Measurements from ENCODE around the gene CDH13. TPM values are rescaled to one million over a fixed set of nuclear protein-coding genes. Genes with fewer than 3 reads are reported as not detected.
A peak's percentile ranks its signal among the peaks of the same experiment; 100 is the strongest.

Gene CDH13
- total and polyA plus RNA-seq, 2 experiments from 2014 or later = 2.9 to 4.8 TPM

DNA sequence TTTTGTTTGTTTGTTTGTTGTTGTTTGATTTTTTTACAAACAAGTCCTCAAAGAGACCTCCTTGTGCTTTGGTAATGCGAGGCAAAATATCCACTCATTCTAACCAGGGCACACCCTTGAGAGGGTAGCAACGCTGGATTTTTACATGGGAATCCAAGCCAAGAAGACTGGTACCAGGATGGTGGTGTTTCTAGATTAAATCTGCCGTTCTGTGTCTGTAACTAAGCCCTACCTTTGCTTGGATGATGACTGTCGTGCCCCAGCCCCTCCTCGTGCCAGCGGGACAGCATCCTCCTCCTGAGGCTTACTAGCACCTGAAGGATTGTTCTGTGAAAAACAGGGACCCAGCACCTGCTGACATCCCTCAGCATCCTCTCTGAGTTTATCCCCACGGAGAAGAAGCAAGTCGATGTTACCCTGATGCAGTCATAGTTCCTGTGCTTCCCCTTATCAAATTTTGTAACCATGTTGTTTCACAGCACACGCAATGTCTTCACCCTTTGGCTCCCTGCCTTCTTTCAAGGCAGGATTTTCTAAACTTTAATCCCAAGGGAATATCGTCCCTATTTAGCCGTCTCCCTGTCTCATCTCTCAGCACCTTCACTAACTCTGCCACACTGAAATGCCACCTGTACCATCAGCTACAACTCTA lies 1175.9 kb downstream of the CDH13 start:
- Histone ChIP-seq H3K27ac (no peak overlapping the region), H3K9me3 (ENCODE audit: low read depth) (no peaks in the 10 kb centered on the region), H3K4me3 (no peak overlapping the region), H3K4me1 (ENCODE audit: low read depth) (no peaks in the 10 kb centered on the region), H3K27me3 (no peaks in the 10 kb centered on the region), H3K36me3 (no peaks in the 10 kb centered on the region)
- TF ChIP-seq CTCF (IDR thresholded peaks at IDR 0.05; ENCODE audit: low read depth, low read length) = no peak
- DNase-seq (ENCODE audit: low read depth in 1 of 2, low spot score in 1 of 2) = peak in 1 of 2 donors; percentile 52

- H3K9me3 ChIP-seq (ENCODE audit: low read depth) = no peaks in the 10 kb centered on the region
- no peak for TF ChIP-seq CTCF (IDR thresholded peaks at IDR 0.05; ENCODE audit: low read depth, low read length)
- no peak overlapping the region for H3K27ac ChIP-seq
- no peak for DNase-seq (ENCODE audit: low read depth in 1 of 2, low spot score in 1 of 2)
- no peak overlapping the region for H3K4me3 ChIP-seq
- H3K36me3 ChIP-seq = no peaks in the 10 kb centered on the region
- H3K27me3 ChIP-seq = no peaks in the 10 kb centered on the region
- H3K4me1 ChIP-seq (ENCODE audit: low read depth) = peaks cover 2% of the 10 kb centered on the region
Observed at GRCh38 chr16:83803811-83804210, 1177.0 kb downstream of the CDH13 start.

GRCh38 chr16:83804366-83804765 lies 1177.6 kb downstream of the CDH13 start:
- Histone ChIP-seq H3K4me1 (ENCODE audit: low read depth) (peaks cover 5% of the 10 kb centered on the region), H3K36me3 (no peaks in the 10 kb centered on the region), H3K4me3 (no peak overlapping the region), H3K9me3 (ENCODE audit: low read depth) (no peaks in the 10 kb centered on the region), H3K27me3 (no peaks in the 10 kb centered on the region), H3K27ac (no peak overlapping the region)
- DNase-seq (ENCODE audit: low read depth in 1 of 2, low spot score in 1 of 2) = no peak
- no peak for TF ChIP-seq CTCF (IDR thresholded peaks at IDR 0.05; ENCODE audit: low read depth, low read length)

DNA sequence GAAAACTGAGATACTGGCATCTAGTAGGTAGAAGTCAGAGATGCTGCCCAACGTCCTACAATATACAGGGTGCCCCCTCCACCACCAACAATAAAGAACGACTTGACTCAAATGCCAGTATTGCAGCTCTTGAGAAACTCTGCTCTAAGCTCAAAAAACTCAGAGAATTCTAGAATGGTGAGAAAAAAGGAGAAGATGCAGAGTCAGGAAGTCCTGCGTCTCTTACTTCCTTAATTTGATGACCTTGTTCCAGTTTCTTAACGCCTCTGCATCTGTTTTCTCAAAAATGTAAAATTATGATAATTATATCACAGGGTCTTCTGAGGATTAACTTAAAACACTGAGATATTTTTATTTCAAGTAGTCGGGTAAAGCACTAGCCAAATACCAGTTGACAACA lies 1179.3 kb downstream of the CDH13 start:
- H3K36me3 ChIP-seq = peaks cover 7% of the 10 kb centered on the region
- TF ChIP-seq CTCF (IDR thresholded peaks at IDR 0.05; ENCODE audit: low read depth, low read length) = no peak
- no peaks in the 10 kb centered on the region for H3K9me3 ChIP-seq (ENCODE audit: low read depth)
- H3K4me1 ChIP-seq (ENCODE audit: low read depth) = peaks cover 5% of the 10 kb centered on the region
- no peak overlapping the region for H3K4me3 ChIP-seq
- no peak overlapping the region for H3K27ac ChIP-seq
- DNase-seq (ENCODE audit: low read depth in 1 of 2, low spot score in 1 of 2) = no peak
- no peaks in the 10 kb centered on the region for H3K27me3 ChIP-seq

DNA sequence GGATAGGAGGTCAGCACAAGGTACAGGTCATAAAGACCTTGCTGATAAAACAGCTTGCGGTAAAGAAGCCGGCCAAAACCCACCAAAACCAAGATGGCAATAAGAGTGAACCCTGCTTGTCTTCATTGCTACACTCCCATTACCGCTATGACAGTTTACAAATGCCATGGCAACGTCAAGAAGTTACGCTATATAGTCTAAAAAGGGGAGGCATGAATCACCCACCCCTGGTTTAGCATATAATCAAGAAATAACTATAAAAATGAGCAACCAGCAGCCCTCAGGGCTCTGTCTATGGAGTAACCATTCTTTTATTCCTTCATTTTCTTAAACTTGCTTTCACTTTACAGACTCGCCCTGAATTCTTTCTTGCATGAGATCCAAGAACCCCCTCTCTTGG lies 1180.0 kb downstream of the CDH13 start:
- no peak for TF ChIP-seq CTCF (IDR thresholded peaks at IDR 0.05; ENCODE audit: low read depth, low read length)
- DNase-seq (ENCODE audit: low read depth in 1 of 2, low spot score in 1 of 2) = no peak
- H3K27me3 ChIP-seq = no peaks in the 10 kb centered on the region
- H3K9me3 ChIP-seq (ENCODE audit: low read depth) = no peaks in the 10 kb centered on the region
- peaks cover 12% of the 10 kb centered on the region for H3K36me3 ChIP-seq
- no peak overlapping the region for H3K27ac ChIP-seq
- H3K4me3 ChIP-seq = no peak overlapping the region
- peaks cover 5% of the 10 kb centered on the region for H3K4me1 ChIP-seq (ENCODE audit: low read depth)

All from cardiac muscle cell (in vitro differentiated cells and primary cell).